Activated naive CD4-positive, alpha-beta T cell treated with anti-CD3 and anti-CD28 coated beads, Interleukin-2, amount 50 U/mL, for 24 hours (primary cell): ENCODE data around the gene SLC2A9.

Experiments
- H3K27ac Mint-ChIP-seq: one replicate; pipeline ENCODE4 v1.8.0; 2021; ENCODE audit warnings: mild to moderate bottlenecking, mixed read lengths
- H3K27me3 Mint-ChIP-seq: one replicate; pipeline ENCODE4 v1.8.0; 2021; ENCODE audit warnings: mixed read lengths
- H3K36me3 Mint-ChIP-seq: one replicate; pipeline ENCODE4 v1.8.0; 2021; ENCODE audit warnings: mixed read lengths
- H3K4me1 Mint-ChIP-seq: one replicate; pipeline ENCODE4 v1.8.0; 2021; ENCODE audit warnings: mixed read lengths
- H3K4me3 Mint-ChIP-seq: one replicate; pipeline ENCODE4 v1.8.0; 2021; ENCODE audit warnings: mild to moderate bottlenecking, mixed read lengths
- H3K9me3 Mint-ChIP-seq: one replicate; pipeline ENCODE4 v1.8.0; 2021; ENCODE audit warnings: mixed read lengths

The SLC2A9 gene

DNA sequence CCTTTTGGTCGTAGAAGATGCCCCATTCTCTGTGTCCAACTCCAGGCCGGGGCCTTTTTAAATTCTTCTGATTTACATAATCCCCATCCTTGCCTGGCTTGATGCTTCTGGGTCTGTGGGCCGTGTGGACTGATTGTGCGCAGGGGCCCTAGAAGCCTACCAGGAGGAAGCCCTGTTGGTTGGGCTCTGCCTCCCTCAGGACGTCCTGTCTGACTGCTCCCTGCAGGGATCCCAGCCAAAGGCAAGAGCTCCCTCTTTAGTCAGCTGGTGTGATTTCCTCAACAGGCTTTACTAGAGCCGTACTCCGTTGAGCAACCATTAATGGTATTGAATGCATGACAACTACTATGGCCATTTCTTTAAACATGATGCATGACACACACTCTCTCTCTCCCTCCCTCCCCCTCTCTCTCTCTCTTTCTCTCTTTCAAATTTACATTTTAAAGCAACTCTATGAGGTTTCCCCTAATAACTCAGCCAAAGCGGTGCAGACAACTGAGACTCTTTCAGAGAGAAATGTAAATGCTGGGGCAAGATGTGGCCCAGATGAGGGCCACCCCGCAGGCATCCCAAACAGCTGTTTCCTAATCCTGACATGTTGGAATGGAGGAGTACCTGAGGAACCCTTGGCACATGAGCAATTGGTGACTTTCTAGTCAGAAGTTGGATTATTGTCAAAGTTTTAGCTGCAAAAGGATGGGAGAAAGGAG is 122.5 kb downstream of the SLC2A9 start:
- H3K27ac Mint-ChIP-seq, result no peak overlapping the region
- no peaks in the 10 kb centered on the region for H3K27me3 Mint-ChIP-seq
- H3K9me3 Mint-ChIP-seq, result no peaks in the 10 kb centered on the region
- no peaks in the 10 kb centered on the region for H3K4me1 Mint-ChIP-seq
- H3K4me3 Mint-ChIP-seq, result no peak overlapping the region
- H3K36me3 Mint-ChIP-seq, result no peaks in the 10 kb centered on the region

DNA sequence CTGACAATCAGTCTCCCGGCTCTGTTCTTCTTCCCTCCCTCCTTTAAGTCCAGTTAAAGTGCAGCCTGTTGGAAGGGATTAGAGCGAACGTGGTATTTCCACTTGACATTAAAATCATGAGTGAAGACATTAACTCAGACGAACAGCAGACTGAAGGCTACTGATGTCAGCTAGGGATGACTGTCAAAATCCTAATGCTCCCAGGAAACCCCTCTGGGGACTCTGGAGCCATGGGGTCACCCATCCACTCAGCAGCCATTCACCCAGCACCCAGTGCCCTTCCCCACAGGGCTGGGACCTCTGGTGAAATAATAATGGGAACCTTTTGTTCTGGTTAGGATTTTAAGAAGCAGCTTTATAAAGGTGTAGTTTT is 126.0 kb downstream of the SLC2A9 start:
- no peak overlapping the region for H3K27ac Mint-ChIP-seq
- H3K27me3 Mint-ChIP-seq, result no peaks in the 10 kb centered on the region
- H3K4me3 Mint-ChIP-seq, result no peak overlapping the region
- no peaks in the 10 kb centered on the region for H3K4me1 Mint-ChIP-seq
- no peaks in the 10 kb centered on the region for H3K36me3 Mint-ChIP-seq
- no peaks in the 10 kb centered on the region for H3K9me3 Mint-ChIP-seq

DNA sequence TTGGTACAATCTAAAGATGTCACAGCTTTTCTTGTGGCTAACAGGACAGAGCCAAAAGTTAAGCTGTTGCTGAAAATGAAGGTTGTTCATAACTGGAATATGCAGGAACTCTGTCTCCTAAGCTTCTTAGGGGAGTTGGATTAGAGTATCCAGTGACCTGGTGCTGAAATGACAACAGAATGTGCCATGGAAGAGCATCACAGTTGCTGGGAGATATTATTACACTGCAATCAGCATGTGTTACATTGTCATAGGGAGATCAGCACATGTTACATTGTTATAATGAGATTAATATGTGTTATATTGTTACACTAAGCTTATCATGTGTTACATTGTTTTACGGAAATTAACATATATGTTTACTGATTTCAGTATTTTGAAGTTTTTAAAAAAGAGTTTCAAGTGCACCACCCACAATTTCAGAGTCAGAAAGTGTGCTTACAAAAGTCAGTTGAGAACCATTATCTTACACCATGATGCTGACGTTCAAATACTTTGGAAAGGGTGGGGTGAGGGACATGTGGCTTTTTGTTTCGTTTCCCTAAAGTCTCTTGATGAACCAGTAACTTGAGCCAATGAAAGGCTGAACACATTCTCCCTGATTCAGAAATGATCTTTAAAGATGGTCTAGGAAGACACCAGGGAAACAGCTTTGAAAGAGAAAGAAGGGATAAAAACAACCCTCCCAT is 126.5 kb downstream of the SLC2A9 start:
- Mint-ChIP-seq H3K4me1 (no peaks in the 10 kb centered on the region), H3K9me3 (no peaks in the 10 kb centered on the region), H3K36me3 (no peaks in the 10 kb centered on the region), H3K27me3 (no peaks in the 10 kb centered on the region), H3K4me3 (no peak overlapping the region), H3K27ac (no peak overlapping the region)

DNA sequence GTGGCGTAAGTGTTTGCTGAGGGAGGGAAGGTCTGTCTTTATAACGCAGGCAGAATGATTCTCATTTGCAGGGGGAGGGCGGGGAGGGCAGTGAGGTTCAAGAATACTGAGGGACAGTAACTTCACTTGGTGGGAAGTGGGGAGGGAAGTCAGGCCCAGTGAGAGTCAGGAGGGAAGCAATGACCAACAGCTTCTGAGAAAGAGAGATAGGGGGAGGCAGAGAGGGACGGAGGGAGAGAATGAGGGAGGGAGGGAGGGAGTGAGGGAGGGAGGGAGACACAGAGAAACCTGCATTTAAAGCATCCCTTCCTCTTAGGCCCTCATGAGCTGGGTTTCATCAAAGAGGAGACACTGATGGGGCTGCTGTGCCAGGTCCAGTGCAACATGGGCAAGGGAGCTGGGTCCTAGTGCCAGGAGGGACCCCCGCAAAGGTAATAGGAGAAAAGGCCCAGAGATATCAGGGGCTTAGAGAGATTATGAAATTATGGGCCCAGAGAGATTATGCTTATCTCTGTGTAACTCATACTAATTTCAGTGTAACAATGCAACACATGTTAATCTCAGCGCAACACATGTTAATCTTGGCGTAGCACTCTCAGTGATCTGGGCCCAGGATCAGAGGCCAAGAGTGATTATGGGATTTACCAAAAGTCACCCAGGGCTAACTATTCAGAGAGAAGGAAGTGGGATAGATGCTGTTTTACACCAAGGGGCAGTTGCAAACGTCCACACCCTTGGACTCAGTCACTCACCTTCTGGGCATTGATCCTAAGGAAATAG is 127.8 kb downstream of the SLC2A9 start:
- Mint-ChIP-seq H3K27me3 (no peaks in the 10 kb centered on the region), H3K4me1 (no peaks in the 10 kb centered on the region), H3K36me3 (no peaks in the 10 kb centered on the region), H3K4me3 (no peak overlapping the region), H3K9me3 (no peaks in the 10 kb centered on the region), H3K27ac (no peak overlapping the region)

DNA sequence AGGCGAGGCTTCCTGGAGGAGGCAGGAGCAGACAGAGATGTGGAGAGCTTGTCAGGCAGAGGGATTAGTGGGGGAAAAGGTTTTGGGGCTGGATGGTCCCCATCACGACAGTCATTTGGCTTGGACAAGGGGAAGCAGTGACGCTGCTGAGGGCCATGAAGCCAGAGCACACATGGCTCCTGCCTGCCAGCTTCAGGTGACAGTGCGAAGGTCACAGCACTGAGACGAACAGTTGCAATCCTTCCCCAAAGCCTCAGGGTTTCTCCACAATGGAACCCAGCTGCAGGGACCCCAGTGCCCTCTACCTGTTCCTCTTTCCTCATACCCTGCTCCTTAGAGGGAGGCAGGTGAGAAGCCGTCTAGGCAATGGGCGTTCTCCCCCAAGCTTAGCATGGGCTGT is 129.6 kb downstream of the SLC2A9 start:
- no peaks in the 10 kb centered on the region for H3K36me3 Mint-ChIP-seq
- H3K27me3 Mint-ChIP-seq, result no peaks in the 10 kb centered on the region
- no peaks in the 10 kb centered on the region for H3K9me3 Mint-ChIP-seq
- no peak overlapping the region for H3K4me3 Mint-ChIP-seq
- no peaks in the 10 kb centered on the region for H3K4me1 Mint-ChIP-seq
- H3K27ac Mint-ChIP-seq, result no peak overlapping the region

DNA sequence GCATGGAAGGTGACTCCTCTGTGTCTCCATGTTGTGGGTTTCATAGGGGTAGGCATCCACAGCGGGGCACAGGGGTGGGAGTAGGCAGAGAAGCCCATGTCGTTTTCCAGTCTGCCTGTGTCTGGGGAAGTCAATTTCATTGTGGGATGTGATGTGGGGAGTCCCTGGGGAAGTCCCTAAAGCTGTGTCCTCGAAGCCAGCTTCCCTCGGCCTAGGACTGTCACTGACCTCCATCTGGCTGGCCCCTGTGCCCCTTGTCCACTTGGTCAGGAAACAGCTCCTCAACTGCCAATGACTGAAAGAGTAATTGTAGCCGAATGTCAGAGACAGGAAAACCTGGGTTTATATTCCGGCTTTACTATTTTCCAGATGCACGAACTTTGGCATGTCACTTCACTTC is 130.2 kb downstream of the SLC2A9 start:
- no peaks in the 10 kb centered on the region for H3K4me1 Mint-ChIP-seq
- no peak overlapping the region for H3K27ac Mint-ChIP-seq
- no peaks in the 10 kb centered on the region for H3K27me3 Mint-ChIP-seq
- H3K9me3 Mint-ChIP-seq, result no peaks in the 10 kb centered on the region
- H3K36me3 Mint-ChIP-seq, result no peaks in the 10 kb centered on the region
- no peak overlapping the region for H3K4me3 Mint-ChIP-seq

DNA sequence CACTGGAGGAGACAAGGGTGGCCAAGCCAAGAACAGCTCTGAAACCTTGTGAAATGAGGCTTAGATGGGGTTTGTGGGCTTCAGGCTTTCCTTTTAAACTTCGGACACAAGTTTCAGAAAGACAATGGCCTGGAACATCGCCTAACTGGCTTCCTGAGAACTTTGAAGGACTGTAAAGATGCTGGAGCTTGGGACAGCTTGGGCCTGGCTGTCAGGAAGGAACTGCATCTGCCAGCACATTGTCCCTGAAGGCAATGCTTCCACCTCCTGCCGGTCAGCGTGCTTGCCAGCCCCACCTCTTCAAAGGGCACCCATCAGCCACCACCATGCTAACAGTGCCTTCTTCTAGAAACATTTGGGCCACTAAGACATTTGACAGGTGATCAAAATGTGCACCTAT is 132.0 kb downstream of the SLC2A9 start:
- no peak overlapping the region for H3K27ac Mint-ChIP-seq
- no peaks in the 10 kb centered on the region for H3K36me3 Mint-ChIP-seq
- no peaks in the 10 kb centered on the region for H3K9me3 Mint-ChIP-seq
- no peaks in the 10 kb centered on the region for H3K27me3 Mint-ChIP-seq
- no peak overlapping the region for H3K4me3 Mint-ChIP-seq
- H3K4me1 Mint-ChIP-seq, result no peaks in the 10 kb centered on the region

DNA sequence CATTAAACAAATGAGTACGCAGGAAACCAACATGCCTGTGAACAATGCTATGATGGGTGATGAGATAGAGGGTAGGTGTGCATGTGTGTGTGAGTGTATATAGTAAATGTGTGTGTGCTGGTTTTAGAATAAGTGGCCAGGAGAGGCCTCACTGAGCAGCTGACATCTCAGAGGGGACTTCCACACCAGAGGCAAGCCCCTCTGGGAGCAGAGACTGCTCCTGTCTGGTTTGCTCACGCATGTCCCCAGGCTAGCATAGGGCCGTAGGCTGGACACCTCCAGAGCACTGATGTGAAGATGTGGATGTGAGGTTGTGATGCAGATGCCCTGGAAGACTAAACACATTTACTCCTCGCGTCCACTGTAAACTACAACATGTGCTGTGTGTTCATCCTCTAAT is 135.3 kb downstream of the SLC2A9 start:
- Mint-ChIP-seq H3K4me1 (no peaks in the 10 kb centered on the region), H3K27ac (no peak overlapping the region), H3K27me3 (no peaks in the 10 kb centered on the region), H3K9me3 (no peaks in the 10 kb centered on the region), H3K4me3 (no peak overlapping the region), H3K36me3 (no peaks in the 10 kb centered on the region)

DNA sequence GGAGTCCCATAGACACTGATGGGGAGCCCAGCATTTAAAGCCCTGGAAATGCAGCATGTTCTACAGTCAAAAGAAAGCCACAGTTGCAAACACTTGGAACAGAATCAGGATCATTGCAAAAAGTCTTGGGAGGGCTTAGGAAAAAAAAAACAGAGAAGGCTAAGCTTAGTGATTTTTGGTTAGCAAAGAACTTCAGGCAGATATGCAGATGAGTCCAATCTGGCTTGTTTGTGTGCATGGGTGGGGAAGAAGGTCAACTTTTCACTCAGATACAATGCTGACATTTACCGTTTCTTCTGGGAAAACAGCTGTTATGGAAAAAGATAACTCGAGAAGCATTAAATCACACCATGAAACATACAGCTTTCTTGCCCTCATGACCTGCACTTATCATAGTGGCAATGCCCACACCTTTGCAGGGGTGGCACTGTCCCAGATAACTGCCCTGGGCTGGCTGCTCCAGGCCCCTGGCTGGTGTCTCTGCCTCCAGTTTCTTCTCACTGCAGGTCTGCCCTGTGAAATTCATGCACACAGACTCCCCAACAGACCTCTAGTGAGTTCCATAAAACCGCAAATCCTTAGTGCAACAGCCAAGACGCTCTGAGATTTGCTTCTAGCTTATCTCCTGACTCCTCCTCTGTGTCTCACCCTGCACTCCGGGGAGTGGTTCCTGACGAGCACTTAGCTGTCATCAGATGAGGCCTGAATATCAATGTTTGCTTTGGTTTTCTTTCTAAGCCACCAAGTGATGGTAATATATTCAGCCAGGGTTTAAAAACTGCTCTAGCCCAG is 140.7 kb downstream of the SLC2A9 start:
- H3K9me3 Mint-ChIP-seq, result no peaks in the 10 kb centered on the region
- no peak overlapping the region for H3K27ac Mint-ChIP-seq
- H3K4me1 Mint-ChIP-seq, result no peaks in the 10 kb centered on the region
- H3K36me3 Mint-ChIP-seq, result no peaks in the 10 kb centered on the region
- H3K4me3 Mint-ChIP-seq, result no peak overlapping the region
- H3K27me3 Mint-ChIP-seq, result no peaks in the 10 kb centered on the region

DNA sequence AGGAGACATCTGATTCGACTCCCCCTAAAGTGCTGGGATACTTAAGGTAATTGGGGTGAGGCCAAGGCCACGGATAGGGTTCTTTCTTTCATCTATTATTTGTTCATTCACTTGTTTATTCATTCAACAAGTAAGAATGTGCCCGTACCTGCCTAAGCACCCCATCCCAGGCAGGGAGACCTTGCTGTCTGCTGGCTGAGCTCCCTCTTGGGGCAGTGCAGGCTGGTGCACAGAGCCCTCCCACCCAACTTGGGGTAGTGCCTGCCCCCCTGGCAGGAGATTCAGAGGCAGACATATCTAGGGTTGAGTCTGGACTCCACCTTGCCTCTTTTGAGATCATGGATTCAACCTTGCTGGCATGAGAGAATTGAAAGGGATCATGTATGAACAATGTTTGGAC is 144.2 kb downstream of the SLC2A9 start:
- no peak overlapping the region for H3K27ac Mint-ChIP-seq
- no peak overlapping the region for H3K4me3 Mint-ChIP-seq
- H3K9me3 Mint-ChIP-seq, result no peaks in the 10 kb centered on the region
- no peaks in the 10 kb centered on the region for H3K4me1 Mint-ChIP-seq
- no peaks in the 10 kb centered on the region for H3K27me3 Mint-ChIP-seq
- no peaks in the 10 kb centered on the region for H3K36me3 Mint-ChIP-seq

DNA sequence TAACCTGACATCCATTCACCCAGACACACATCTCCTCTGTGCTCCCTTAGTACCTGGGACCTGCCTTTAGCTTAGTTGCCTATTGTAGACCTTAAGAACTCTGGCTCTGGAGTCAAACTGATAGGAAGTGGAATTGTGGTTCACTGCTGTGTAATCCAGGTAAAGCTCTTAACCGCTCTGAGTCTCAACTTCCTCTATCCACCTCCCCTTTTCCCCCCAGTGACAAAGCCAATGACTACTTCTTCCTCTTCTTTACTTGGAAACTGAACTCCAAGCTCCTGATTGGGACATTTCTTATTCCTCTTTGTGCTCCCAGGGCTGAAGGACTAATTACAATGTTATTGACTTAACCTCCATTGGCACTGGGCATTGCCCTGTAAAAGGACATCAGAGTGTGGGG is 145.8 kb downstream of the SLC2A9 start:
- Mint-ChIP-seq H3K36me3 (no peaks in the 10 kb centered on the region), H3K4me3 (no peak overlapping the region), H3K27ac (no peak overlapping the region), H3K9me3 (no peaks in the 10 kb centered on the region), H3K27me3 (no peaks in the 10 kb centered on the region), H3K4me1 (no peaks in the 10 kb centered on the region)

DNA sequence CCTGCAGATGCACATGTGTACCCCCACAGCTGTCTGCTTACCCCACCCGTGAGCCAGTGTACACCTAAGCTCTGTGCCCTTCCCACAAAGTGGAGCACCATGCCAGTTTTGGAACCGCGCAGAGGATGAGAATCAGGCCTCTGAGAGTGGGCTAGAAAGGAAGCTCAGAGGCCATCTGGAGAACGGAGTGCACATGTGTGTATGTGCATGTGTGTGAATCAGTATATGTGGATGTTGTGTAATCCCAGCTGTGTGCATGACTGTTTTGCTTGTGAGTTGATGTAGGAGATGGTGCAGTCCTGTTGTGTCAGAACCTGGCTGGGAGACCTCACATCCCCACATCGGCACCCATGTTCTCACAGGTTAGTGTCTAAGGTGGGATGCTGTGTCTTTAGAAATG is 146.9 kb downstream of the SLC2A9 start:
- Mint-ChIP-seq H3K4me1 (no peaks in the 10 kb centered on the region), H3K27ac (no peak overlapping the region), H3K36me3 (no peaks in the 10 kb centered on the region), H3K27me3 (no peaks in the 10 kb centered on the region), H3K4me3 (no peak overlapping the region), H3K9me3 (no peaks in the 10 kb centered on the region)

DNA sequence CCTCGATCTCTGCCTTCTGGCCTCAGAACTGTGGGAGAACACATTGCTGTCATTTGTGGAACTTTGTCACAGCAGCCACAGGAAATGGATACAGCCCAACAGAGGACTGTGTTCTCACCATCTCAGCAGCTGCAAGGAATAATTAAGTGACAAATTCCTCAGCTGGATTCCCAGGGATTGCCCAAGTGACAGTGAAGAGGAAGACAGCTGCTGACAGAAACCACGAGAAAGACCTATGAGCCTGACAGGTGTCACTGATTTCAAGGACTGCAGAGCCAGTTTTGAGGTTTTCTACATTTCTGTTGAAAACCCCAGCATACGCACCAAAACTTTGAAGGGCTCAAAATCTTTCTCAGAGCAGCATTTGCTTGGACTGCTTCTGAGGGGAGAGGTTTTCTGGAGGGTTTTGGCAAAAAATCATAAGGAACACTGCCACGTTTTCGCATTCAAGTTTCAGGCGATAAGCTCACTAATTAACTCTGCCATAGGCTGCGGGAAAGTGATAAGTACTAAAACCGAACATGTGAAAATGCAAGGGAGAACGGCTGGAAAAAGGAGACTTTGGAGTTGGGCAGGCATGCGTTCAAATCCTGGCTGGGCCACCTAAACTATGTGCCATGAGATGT is 151.0 kb downstream of the SLC2A9 start:
- Mint-ChIP-seq H3K36me3 (no peaks in the 10 kb centered on the region), H3K9me3 (no peaks in the 10 kb centered on the region), H3K27ac (no peak overlapping the region), H3K4me1 (no peaks in the 10 kb centered on the region), H3K4me3 (no peak overlapping the region), H3K27me3 (no peaks in the 10 kb centered on the region)

DNA sequence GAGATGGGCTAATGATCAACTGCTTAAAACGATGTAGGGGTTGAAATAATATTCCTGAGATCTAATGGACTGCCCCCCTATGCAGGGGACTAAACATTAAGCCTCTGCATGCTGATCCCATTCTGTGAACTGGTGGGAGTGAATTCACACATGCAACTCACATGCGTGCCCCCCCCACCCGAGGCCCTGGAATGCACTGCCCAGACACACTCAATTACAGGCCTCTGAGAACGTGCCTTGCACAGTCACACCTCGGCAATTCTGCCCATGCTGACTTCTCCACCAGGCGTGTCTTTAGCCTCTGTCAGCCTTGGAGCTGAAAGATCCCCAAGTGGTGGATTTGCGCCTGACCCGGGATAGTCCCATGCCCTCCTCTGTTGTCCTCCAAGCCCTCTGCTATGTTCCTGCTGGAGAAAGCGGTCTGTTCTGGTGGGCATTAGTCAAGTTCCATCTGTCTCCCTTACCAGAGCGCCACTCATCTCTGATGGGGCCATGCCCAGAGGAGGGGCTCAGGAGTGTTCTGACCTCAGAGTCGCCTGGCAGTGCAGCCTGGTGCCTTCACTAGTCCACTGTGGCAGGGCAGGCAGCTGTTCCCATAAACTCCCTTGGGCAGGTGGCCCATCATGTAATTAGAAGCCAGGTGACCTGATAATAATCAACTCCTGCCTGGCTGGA is 153.4 kb downstream of the SLC2A9 start:
- Mint-ChIP-seq H3K4me1 (no peaks in the 10 kb centered on the region), H3K36me3 (no peaks in the 10 kb centered on the region), H3K4me3 (no peak overlapping the region), H3K27me3 (no peaks in the 10 kb centered on the region), H3K9me3 (no peaks in the 10 kb centered on the region), H3K27ac (no peak overlapping the region)

DNA sequence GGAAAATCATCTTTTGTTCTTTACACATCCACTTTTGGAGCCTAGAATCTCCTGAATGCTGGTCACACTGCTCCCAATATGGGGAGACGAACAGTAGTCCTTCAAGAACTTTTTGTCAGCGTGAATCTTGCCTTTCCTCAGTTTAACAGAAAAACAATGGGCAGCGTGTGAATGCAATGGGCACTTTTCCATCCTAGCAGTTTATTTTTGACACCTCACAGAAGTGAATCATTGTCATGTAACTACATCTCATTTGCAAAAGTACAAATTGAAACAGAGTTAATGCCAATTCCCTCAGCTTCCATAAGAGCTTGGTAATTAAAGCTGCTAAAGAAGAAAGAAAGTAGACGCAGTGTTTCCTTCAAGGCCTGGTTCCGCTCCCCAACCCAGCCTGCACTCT is 154.4 kb downstream of the SLC2A9 start:
- no peaks in the 10 kb centered on the region for H3K36me3 Mint-ChIP-seq

More for the DNA sequence above, 154.4 kb downstream of the SLC2A9 start:
- H3K27ac Mint-ChIP-seq, result no peak overlapping the region
- H3K27me3 Mint-ChIP-seq, result no peaks in the 10 kb centered on the region
- H3K9me3 Mint-ChIP-seq, result no peaks in the 10 kb centered on the region
- no peak overlapping the region for H3K4me3 Mint-ChIP-seq
- H3K4me1 Mint-ChIP-seq, result no peaks in the 10 kb centered on the region
